Uterus (tissue), 4 donors: ENCODE data around the gene PRR5L. TPM values are rescaled to one million over a fixed set of nuclear protein-coding genes. Genes with fewer than 3 reads are reported as not detected.

Source experiments
- DNase-seq, 2 donors: peaks; one replicate each; pipeline ENCODE4 v3.0.0-alpha.2; 2019 to 2020
- H3K27ac ChIP-seq, 2 donors: fragments of 200-600 bp; sonication (generic); 1 replicate in 1 of 2; 2 replicates in 1 of 2; pipeline ENCODE4 v1.5.1; 2016 to 2018
- H3K27me3 ChIP-seq, 2 donors: fragments of 200-600 bp; sonication (generic); one replicate each; pipeline ENCODE4 v1.5.1; 2018 to 2019; ENCODE audit warnings: control low read depth in 1 of 2
- H3K36me3 ChIP-seq, 2 donors: fragments of 200-600 bp; sonication (generic); one replicate each; pipeline ENCODE4 v1.5.1; 2019; ENCODE audit warnings: control low read depth in 1 of 2
- H3K4me1 ChIP-seq, 2 donors: fragments of 200-600 bp; sonication (generic); one replicate each; pipeline ENCODE4 v1.5.1; 2018 to 2019; ENCODE audit warnings: control low read depth in 1 of 2
- H3K4me3 ChIP-seq, 2 donors: fragments of 200-600 bp; sonication (generic); 1 replicate in 1 of 2; 2 replicates in 1 of 2; pipeline ENCODE4 v1.5.1; 2018 to 2019; ENCODE audit warnings: mild to moderate bottlenecking in 1 of 2
- H3K9me3 ChIP-seq, 2 donors: fragments of 200-600 bp; sonication (generic); one replicate each; pipeline ENCODE4 v1.5.1; 2019; ENCODE audit warnings: control low read depth in 1 of 2
- POLR2A ChIP-seq, 2 donors: fragments of 450-650 bp; IDR thresholded peaks; one replicate each; pipeline ENCODE4 v1.6.1; 2016; ENCODE audit warnings: antibody characterized with exemption in 2 of 2, mild to moderate bottlenecking in 1 of 2, moderate library complexity in 1 of 2
- intact Hi-C: fragments of 100-400 bp; cut with DNase I; formaldehyde crosslinking; loops from one replicate; pipeline ENCODE4 v1.15.1; 2023; ENCODE audit warnings: low total_unique reads
- total RNA-seq, 4 donors: library from RNA; depleted of rRNA in 3 of 4; stranded (reverse); fragments of >200 nt in 3 of 4; gene quantifications; one replicate each; pipeline versions ENCODE4 v1.1.0 to v1.2.4, GENCODE V29; 2014 to 2023
- TF ChIP-seq, protein P1 (sequence below), 4 experiments: fragments of 200-600 bp in 2 of 4; fragments of 450-650 bp in 2 of 4; sonication (generic) in 2 of 4; IDR thresholded peaks; one replicate each; pipeline ENCODE4 v1.5.1; 2016 to 2019; ENCODE audit warnings: antibody characterized with exemption in 4 of 4, mild to moderate bottlenecking in 2 of 4, moderate library complexity in 1 of 4
- donor health status: DM: yes; HTN: yes; CAD: no.

Gene PRR5L
- total RNA-seq, 4 donors from 2014 or later: 7.7 to 62.1 (median 27.8) TPM

DNA sequence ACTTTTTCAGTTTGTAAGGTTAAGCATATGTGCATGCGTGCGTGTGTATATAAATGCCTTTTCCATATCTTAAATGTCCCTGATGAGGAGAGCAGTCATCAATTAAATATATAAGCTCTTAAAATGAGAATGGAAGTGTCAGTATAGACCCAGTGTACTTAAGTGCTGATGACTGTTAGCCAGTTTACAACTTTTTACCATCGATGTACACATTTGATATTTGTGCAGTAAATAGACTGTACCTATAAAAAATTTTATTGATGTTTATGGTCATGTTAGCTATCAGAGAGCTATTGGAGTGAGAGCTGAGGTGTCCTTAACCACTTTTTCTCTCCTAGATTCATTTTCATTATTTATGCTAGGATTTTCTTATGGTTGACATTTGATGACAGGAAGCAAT is 168.6 kb downstream of the PRR5L start:
- Histone ChIP-seq H3K27me3 (no peaks in the 10 kb centered on the region), H3K4me1 (no peaks in the 10 kb centered on the region), H3K4me3 (no peak overlapping the region), H3K9me3 (no peaks in the 10 kb centered on the region), H3K36me3 (no peaks in the 10 kb centered on the region), H3K27ac (no peak overlapping the region)
- intact Hi-C loops: no loop called here
- TF ChIP-seq POLR2A (IDR thresholded peaks at IDR 0.05): no peak
- TF ChIP-seq, protein P1, sequence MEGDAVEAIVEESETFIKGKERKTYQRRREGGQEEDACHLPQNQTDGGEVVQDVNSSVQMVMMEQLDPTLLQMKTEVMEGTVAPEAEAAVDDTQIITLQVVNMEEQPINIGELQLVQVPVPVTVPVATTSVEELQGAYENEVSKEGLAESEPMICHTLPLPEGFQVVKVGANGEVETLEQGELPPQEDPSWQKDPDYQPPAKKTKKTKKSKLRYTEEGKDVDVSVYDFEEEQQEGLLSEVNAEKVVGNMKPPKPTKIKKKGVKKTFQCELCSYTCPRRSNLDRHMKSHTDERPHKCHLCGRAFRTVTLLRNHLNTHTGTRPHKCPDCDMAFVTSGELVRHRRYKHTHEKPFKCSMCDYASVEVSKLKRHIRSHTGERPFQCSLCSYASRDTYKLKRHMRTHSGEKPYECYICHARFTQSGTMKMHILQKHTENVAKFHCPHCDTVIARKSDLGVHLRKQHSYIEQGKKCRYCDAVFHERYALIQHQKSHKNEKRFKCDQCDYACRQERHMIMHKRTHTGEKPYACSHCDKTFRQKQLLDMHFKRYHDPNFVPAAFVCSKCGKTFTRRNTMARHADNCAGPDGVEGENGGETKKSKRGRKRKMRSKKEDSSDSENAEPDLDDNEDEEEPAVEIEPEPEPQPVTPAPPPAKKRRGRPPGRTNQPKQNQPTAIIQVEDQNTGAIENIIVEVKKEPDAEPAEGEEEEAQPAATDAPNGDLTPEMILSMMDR (IDR thresholded peaks at IDR 0.05): no peak
- DNase-seq: no peak

DNA sequence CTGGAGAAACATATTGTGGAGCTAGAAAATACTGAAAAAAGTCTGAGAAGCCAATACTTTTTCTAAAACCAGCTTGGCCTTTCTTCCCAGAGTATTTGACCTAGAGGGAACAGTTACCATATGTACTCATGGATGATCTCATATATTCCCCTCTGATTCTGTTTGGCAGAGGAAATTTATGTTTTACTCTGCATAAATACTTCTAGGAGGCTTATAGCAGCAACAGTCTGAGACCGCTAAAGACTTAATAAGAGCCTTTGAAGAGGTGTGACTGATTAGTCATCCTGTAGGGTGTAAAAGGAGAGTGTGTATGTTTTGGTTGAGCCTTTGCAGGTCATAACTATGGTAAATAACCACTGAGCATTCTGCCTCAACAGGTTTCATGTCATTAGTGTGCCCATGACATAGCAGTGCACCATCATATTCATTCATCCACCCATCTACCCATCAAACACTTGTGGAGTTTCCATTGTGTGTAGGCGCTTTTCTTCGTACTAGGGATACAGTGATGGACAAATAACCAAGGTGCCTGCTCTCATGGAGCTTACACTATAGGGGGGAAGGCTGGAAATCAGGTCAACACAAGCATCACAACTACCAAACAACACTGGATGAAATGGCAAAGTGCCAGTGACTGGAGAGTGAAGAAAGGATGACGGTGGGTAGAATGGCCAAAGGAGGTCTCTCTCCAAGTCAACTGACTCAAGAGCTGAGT is 169.5 kb downstream of the PRR5L start:
- Histone ChIP-seq H3K4me3 (no peak overlapping the region), H3K27me3 (no peaks in the 10 kb centered on the region), H3K36me3 (no peaks in the 10 kb centered on the region), H3K9me3 (no peaks in the 10 kb centered on the region), H3K27ac (no peak overlapping the region), H3K4me1 (no peaks in the 10 kb centered on the region)
- no peak for TF ChIP-seq POLR2A (IDR thresholded peaks at IDR 0.05)
- TF ChIP-seq, protein P1 (IDR thresholded peaks at IDR 0.05): no peak
- DNase-seq: no peak
- intact Hi-C loops: no loop called here

GRCh38 chr11:36467012-36467411 is 170.9 kb downstream of the PRR5L start:
- Histone ChIP-seq H3K4me1 (no peaks in the 10 kb centered on the region), H3K36me3 (no peaks in the 10 kb centered on the region), H3K4me3 (no peak overlapping the region), H3K27ac (no peak overlapping the region), H3K9me3 (no peaks in the 10 kb centered on the region), H3K27me3 (no peaks in the 10 kb centered on the region)
- DNase-seq: no peak
- intact Hi-C loops: no loop called here
- TF ChIP-seq POLR2A (IDR thresholded peaks at IDR 0.05): no peak
- TF ChIP-seq, protein P1 (IDR thresholded peaks at IDR 0.05): no peak

DNA sequence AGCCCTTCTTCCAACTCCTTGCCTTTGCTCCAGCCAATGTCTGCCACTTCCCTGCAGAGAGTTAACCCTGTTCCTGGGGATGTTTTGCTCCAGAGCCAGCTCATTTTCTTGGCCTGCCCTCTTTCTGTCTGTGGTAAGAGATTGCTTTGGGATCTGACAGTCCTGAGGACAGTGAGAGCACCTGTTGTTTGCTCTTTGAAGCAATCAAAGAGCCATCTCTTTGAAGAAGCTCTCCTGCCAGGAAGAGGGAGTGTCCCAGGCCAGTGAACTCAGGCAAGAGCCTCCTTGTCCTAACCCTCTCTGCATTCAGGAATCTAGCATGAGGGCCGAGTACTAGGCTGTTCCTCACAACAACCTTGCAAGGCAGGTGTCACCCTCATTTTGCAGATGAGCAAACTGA is 171.8 kb downstream of the PRR5L start:
- no peak for TF ChIP-seq POLR2A (IDR thresholded peaks at IDR 0.05)
- TF ChIP-seq, protein P1 (IDR thresholded peaks at IDR 0.05): no peak
- no peaks in the 10 kb centered on the region for H3K4me1 ChIP-seq
- H3K36me3 ChIP-seq: no peaks in the 10 kb centered on the region
- H3K27ac ChIP-seq: no peak overlapping the region
- H3K9me3 ChIP-seq: no peaks in the 10 kb centered on the region
- no peak for DNase-seq
- H3K27me3 ChIP-seq: no peaks in the 10 kb centered on the region
- H3K4me3 ChIP-seq: no peak overlapping the region
- intact Hi-C loops: no loop called here

DNA sequence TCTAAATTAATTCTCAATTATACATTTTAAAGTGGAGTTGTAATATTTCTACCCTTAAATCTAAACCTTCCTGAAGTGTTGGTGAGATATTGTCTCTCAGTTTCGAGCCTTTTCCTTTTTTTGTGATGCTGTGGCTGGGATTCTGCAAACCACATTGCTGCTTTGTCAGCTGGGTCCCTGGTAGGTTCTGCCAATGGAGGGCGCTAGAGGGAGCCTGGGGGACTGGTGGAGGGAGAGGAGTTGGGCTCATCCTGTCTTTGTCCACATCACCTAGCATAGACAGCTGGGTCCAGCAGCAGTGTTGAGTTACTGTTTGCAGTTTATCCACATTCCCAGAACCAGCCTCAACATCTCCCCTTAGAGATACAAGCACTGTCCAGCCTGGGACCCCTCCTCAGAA is 173.0 kb downstream of the PRR5L start:
- no peaks in the 10 kb centered on the region for H3K9me3 ChIP-seq
- no peak for DNase-seq
- intact Hi-C loops: no loop called here
- H3K4me1 ChIP-seq: no peaks in the 10 kb centered on the region
- H3K36me3 ChIP-seq: no peaks in the 10 kb centered on the region
- H3K4me3 ChIP-seq: no peak overlapping the region
- no peak for TF ChIP-seq POLR2A (IDR thresholded peaks at IDR 0.05)
- TF ChIP-seq, protein P1 (IDR thresholded peaks at IDR 0.05): no peak
- no peaks in the 10 kb centered on the region for H3K27me3 ChIP-seq
- no peak overlapping the region for H3K27ac ChIP-seq
